ENCODE data around the gene MAML3. TPM values are rescaled to one million over a fixed set of nuclear protein-coding genes. Genes with fewer than 3 reads are reported as not detected.

MAML3 gene
- total RNA-seq, 1 donor from 2014 or later: 4.4 TPM

- DNase-seq: no peak
These were observed 56.4 kb downstream of the MAML3 start for GRCh38 chr4:140097572-140097971.

- no peak for DNase-seq
These were observed 57.1 kb downstream of the MAML3 start for GRCh38 chr4:140096921-140097320.

- no peak for DNase-seq
These were observed 57.5 kb downstream of the MAML3 start for GRCh38 chr4:140096483-140096861.

GRCh38 chr4:140095694-140096482 lies 58.1 kb downstream of the MAML3 start:
- no peak for DNase-seq

GRCh38 chr4:140094438-140095420 lies 59.3 kb downstream of the MAML3 start:
- no peak for DNase-seq

GRCh38 chr4:140092094-140092851 lies 61.7 kb downstream of the MAML3 start:
- no peak for DNase-seq

GRCh38 chr4:140091305-140091704 lies 62.7 kb downstream of the MAML3 start:
- DNase-seq: no peak

- DNase-seq: no peak
These were observed 63.7 kb downstream of the MAML3 start for GRCh38 chr4:140090215-140090731.

- no peak for DNase-seq
These were observed 64.8 kb downstream of the MAML3 start for GRCh38 chr4:140089216-140089615.

GRCh38 chr4:140088323-140088967 lies 65.5 kb downstream of the MAML3 start:
- DNase-seq: no peak

- no peak for DNase-seq
These were observed 68.1 kb downstream of the MAML3 start for GRCh38 chr4:140085881-140086280.

GRCh38 chr4:140085062-140085622 lies 68.8 kb downstream of the MAML3 start:
- no peak for DNase-seq

- no peak for DNase-seq
These were observed 69.6 kb downstream of the MAML3 start for GRCh38 chr4:140084385-140084784.

- DNase-seq: no peak
These were observed 71.6 kb downstream of the MAML3 start for GRCh38 chr4:140082391-140082755.

- no peak for DNase-seq
These were observed 72.2 kb downstream of the MAML3 start for GRCh38 chr4:140081641-140082390.

- no peak for DNase-seq
These were observed 73.1 kb downstream of the MAML3 start for GRCh38 chr4:140080883-140081282.

GRCh38 chr4:140078366-140078765 lies 75.6 kb downstream of the MAML3 start:
- DNase-seq: no peak

GRCh38 chr4:140076307-140076706 lies 77.7 kb downstream of the MAML3 start:
- no peak for DNase-seq

GRCh38 chr4:140071806-140072205 lies 82.2 kb downstream of the MAML3 start:
- no peak for DNase-seq

- DNase-seq: no peak
These were observed 83.0 kb downstream of the MAML3 start for GRCh38 chr4:140070973-140071372.

- no peak for DNase-seq
These were observed 83.6 kb downstream of the MAML3 start for GRCh38 chr4:140070366-140070765.

Data from occipital lobe (tissue), 2 donors.